ENCODE results near the gene MRFAP1.

DNA sequence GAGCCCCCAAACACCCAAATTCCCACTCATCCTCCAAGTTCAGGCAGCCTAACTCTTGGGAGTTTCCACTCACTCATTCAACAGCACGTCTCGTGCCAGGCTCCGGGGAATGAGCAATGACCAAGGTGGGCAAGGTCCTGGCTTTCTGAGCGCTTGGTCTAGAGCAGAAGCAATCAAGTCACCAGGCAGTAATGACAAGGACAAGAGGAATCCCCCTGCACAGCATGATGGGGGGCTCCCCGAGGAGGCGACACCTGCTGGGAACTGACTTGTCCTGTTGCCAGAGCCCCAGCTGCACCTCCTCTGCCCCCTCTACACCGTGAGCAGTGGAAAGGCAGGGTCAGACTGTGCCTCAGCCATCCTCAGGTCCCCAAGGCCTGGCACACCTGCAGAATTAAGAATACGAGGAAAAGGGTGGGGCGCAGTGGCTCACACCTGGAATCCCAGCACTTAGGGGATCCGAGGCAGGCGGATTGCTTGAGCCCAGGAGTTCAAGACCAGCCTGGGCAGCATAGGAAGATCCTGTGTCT is 25.7 kb upstream of the MRFAP1 start:
- TF ChIP-seq POU2F2 (IDR thresholded peaks at IDR 0.05; ENCODE audit: borderline replicate concordance, low read depth, low read length) (no peak), SIN3A (IDR thresholded peaks at IDR 0.05; ENCODE audit: low read depth, low read length) (no peak), TAF1 (IDR thresholded peaks at IDR 0.05; ENCODE audit: borderline replicate concordance, low read depth, low read length) (no peak), POLR2A (IDR thresholded peaks at IDR 0.05; ENCODE audit: low read depth, low read length) (no peak), CREB1 (IDR thresholded peaks at IDR 0.05; ENCODE audit: low read depth) (no peak), ASH2L (IDR thresholded peaks at IDR 0.05; ENCODE audit: borderline replicate concordance, low read depth) (no peak), SRF (IDR thresholded peaks at IDR 0.05; ENCODE audit: low read depth in 2 of 2, low read length in 2 of 2) (no peak), BMI1 (IDR thresholded peaks at IDR 0.05; ENCODE audit: borderline replicate concordance) (no peak), HDGF (IDR thresholded peaks at IDR 0.05) (no peak)
- TF ChIP-seq, protein P1, sequence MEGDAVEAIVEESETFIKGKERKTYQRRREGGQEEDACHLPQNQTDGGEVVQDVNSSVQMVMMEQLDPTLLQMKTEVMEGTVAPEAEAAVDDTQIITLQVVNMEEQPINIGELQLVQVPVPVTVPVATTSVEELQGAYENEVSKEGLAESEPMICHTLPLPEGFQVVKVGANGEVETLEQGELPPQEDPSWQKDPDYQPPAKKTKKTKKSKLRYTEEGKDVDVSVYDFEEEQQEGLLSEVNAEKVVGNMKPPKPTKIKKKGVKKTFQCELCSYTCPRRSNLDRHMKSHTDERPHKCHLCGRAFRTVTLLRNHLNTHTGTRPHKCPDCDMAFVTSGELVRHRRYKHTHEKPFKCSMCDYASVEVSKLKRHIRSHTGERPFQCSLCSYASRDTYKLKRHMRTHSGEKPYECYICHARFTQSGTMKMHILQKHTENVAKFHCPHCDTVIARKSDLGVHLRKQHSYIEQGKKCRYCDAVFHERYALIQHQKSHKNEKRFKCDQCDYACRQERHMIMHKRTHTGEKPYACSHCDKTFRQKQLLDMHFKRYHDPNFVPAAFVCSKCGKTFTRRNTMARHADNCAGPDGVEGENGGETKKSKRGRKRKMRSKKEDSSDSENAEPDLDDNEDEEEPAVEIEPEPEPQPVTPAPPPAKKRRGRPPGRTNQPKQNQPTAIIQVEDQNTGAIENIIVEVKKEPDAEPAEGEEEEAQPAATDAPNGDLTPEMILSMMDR (IDR thresholded peaks at IDR 0.05 in 2 of 3, conservative IDR thresholded peaks at IDR 0.05 in 1 of 3; ENCODE audit: control insufficient read depth in 2 of 3, extremely low read depth in 1 of 3, insufficient read depth in 1 of 3, low read depth in 3 of 3, low read length in 3 of 3), result no peak

All from GM12878 (cell line).